HG03108 (cell line): ENCODE measurements around the gene FLNA.

Experiments used
- ATAC-seq: cut with Tn5 transposase; IDR thresholded peaks from one replicate; pipeline ENCODE4 v1.9.1; 2021; ENCODE audit warnings: moderate library complexity; ENCODE audit not compliant: unreplicated experiment

The FLNA gene

DNA sequence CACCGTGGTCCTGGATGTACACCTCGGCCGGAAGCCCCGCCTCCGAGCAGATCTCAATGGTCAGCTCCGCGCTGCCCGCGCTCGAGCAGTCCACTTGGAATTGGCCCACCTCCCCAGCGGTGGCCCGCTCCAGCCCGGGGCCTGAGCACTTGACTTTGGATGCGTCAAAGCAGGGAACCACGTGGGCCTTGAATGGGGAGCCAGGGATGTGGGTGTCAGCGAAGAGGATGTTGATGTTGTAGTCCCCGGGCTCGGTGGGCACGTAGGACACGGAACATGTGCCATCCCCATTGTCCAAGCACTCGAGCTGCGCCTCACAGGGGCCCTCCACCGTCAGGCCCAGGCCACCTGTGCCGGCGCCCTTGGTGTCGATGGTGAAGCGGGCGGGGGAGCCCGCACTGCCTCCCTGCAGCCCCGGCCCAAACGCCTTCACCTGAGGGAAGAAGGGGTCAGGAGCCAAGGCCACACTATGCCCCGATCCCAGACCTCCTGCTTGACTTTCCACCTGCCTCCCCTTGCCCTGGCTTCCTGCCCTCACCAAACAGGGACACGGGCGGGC lies 14.2 kb downstream of the FLNA start:
- ATAC-seq: no peak

DNA sequence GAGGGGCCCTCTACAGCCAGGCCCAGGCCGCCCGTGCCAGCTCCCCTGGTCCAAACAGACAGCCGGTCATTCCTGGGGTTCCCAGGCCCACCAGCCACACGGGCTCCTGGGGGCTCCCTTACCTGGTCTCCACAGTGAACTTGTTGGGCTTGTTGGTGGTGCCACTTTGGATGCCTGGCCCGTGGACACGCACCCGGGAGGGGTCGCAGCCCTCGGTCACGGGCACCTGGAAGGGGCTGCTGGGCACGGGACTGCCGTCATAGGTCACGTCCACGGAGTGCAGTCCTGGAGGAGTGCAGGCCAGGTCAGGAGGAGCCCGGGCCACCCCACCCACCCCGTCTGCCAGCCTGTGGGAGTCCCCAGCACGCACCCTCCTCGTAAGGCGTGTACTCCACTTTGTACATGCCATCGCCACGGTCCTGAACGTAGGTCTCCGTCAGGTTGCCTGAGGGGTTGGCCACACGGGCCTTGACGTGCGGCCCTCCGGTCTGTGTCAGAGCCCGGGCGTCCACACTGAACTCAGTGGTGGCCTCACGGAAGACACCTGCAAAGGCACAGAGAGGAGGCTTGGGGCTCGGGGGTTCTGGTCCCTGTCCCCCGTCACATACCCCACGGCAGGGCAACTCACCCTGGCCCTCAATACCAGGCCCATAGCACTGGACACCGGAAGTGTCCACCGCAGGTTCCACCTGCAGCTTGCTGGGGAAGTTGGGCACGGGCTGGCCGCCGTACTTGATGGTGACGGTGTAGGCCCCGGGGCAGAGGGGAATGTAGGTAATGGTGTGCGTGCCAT lies 14.9 kb downstream of the FLNA start:
- ATAC-seq: no peak

- ATAC-seq: no peak
Measured at GRCh38 chrX:154358829-154359228, 15.6 kb downstream of the FLNA start.

GRCh38 chrX:154358011-154358410 lies 16.4 kb downstream of the FLNA start:
- no peak for ATAC-seq

- ATAC-seq: no peak
Measured at GRCh38 chrX:154357205-154357604, 17.2 kb downstream of the FLNA start.

- no peak for ATAC-seq
Measured at GRCh38 chrX:154356596-154356995, 17.8 kb downstream of the FLNA start.

DNA sequence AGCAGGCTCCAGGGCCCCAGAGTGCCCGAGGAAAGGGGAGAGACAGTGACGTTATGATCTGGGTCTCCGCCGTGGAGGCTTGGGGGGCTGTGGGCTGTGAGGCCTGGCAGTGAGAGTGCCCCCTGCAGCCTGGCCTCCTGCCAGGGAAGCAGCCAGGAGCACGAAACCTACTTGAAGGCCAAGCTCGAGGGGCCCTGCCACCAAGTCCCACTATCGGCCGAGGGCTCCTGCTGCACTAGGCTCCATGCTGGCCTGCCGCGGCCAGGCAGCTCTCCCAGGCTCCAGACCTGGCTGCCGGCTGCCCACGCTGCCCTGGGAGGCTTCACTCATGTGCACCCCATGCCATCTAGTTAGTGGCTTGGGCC lies 18.7 kb downstream of the FLNA start:
- ATAC-seq: no peak

DNA sequence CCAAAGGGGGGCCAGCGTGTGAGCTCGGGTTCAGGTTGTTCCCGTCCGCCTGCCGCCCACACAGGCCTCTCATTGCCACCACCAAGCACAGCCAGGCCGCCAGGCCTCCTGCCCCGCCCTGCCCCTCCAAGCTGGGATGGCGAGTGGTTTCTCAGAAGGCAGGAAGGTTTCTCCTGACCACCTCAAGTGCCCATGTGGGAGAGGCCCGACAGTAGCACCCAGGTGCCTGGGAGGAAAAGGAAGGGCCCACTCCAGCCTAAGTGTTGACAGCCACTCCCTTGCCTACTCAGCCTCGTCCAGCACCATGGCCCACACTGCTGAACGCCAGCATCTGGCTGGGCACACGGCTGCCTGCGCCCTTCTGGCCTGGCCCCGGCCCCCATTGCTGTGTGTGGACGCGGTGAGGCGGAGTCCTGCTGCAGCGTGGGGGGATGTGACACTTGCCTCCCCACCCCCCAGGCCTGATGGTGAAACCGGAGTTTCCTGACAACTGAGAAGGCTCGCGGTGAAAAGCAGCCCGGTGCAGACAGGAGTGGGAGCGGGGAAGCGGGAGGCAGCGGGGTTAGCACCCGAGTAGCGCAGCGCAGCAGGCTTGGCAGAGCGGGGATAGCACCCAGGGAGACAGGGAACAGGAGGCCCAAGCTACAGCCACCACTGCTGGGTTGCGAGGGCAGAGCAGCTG lies 19.2 kb downstream of the FLNA start:
- ATAC-seq: no peak

GRCh38 chrX:154354516-154354915 lies 19.9 kb downstream of the FLNA start:
- no peak for ATAC-seq

DNA sequence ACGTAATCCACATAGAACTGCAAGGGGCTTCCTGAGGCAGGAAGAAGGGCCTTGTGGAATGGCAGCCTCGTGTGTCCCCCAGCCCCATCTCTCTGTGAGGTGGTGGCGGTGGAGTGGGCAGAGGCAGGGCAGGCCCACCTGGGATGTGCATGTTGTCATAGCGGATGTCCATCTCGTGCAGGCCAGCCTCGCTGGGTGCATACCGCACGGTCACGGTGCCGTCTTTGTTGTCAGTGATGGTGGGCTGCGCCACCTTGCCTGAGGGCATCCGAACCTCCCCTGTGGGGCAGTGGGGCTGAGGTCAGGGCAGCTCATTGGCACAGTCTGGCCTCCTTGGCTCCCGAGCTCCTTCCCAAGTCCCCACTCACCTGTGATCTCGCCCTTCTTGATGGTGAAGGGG lies 20.4 kb downstream of the FLNA start:
- ATAC-seq: no peak

DNA sequence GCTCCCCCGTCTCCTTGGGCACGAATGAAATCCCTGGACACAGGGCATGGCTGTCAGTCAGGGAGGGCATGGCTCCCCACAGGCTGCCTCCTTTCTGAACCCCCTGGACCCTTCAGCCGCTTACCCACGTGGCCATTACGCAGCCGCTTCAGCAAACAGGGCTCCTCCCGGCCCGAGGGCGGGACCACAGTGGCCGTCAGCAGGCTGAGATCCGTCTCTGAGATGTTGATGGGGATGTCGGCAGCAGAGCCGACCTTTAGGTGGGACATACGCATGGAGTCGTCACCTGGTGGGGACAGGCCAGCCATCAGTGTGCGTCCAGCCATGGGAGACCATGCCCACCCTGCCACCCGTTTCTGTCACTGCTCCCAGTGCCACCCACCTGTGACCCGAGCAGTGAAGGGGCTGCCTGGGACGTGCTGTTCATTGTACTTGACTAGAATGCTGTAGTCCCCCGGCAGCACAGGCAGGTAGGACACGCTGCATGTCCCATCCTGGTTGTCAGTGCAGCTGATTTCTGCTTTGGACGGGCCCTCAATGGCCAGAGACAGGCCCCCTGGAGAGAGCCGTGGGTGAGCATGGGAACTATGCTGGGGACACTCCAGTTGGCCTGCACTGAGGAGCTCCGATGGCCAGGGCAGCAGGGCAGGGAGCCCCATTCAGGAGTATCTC lies 21.1 kb downstream of the FLNA start:
- no peak for ATAC-seq

- ATAC-seq: no peak
Measured at GRCh38 chrX:154352466-154352865, 22.0 kb downstream of the FLNA start.

DNA sequence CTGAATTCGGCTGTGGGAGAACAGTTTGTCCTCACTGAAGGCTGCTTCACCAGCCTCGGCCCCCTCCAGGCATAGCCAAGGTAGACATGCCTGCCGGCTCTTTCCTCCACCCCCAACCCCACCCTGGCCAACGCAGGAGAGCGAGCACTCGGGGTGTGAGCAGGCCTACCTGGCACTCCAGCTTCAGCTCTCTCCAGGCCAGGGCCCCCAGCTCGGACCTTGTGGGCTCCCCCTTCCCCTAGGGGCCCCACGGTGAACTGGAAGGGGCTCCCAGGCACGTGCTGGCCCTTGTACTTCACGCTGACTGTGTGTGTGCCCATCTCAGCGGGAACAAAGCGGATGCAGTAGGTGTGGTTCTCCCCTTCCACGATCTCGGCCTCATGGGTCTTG lies 22.4 kb downstream of the FLNA start:
- ATAC-seq: no peak

- no peak for ATAC-seq
Measured at GRCh38 chrX:154351183-154352011, 23.0 kb downstream of the FLNA start.

GRCh38 chrX:154350429-154351182 lies 23.8 kb downstream of the FLNA start:
- no peak for ATAC-seq

DNA sequence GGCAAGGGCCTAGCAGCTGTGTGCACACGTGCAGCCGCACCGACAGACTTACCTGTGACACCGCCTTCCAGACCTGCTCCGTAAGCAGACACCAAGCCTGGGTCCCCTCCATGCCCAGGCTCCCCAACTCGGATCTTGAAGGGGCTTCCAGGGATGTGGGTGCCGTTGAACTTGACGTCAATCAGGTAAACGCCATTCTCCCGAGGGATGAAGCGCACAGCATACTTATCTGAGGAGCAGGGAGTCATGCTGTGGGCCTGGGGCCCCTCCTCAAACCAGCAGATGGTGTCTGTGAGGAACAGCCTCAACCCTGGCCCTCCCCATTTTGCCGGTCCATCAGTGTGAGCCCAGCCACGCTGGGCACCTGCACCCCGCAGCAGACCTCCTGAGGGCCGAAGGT lies 24.5 kb downstream of the FLNA start:
- ATAC-seq: no peak

- no peak for ATAC-seq
Measured at GRCh38 chrX:154349359-154349935, 25.0 kb downstream of the FLNA start.

GRCh38 chrX:154348646-154349358 lies 25.6 kb downstream of the FLNA start:
- ATAC-seq: no peak

- no peak for ATAC-seq
Measured at GRCh38 chrX:154348114-154348531, 26.3 kb downstream of the FLNA start.
